B cell (primary cell): ENCODE results near the gene LAYN. TPM values are rescaled to one million over a fixed set of nuclear protein-coding genes. Genes with fewer than 3 reads are reported as not detected.

Experiments
- ATAC-seq: fragments of 200-7000 bp; cut with Tn5 transposase; one replicate; pipeline ENCODE4 v1.10.0; 2021; ENCODE audit warnings: low read depth, mild to moderate bottlenecking, moderate number of reproducible peaks, moderate library complexity
- CTCF ChIA-PET: fragments of 350-600 bp; sonication (Branson Sonifier 250); formaldehyde crosslinking; loops from one replicate; lab custom pipeline; 2021; ENCODE audit warnings: antibody characterized with exemption, inconsistent platforms; lab: Charles Lee
- POLR2A ChIA-PET: fragments of 350-600 bp; sonication (Branson Sonifier 250); formaldehyde crosslinking; loops from one replicate; lab custom pipeline; 2021; ENCODE audit warnings: antibody characterized with exemption; lab: Charles Lee
- DNase-seq: peaks from one replicate; pipeline ENCODE4 v3.0.0; 2013
- H2AFZ ChIP-seq: 2 replicates; pipeline ENCODE4 v1.6.1; 2012; ENCODE audit warnings: mild to moderate bottlenecking, low read depth, low read length; ENCODE audit not compliant: insufficient read depth, poor library complexity, severe bottlenecking
- H3K27ac ChIP-seq, 2 donors: 1 replicate in 1 of 2; 2 replicates in 1 of 2; pipeline ENCODE4 v1.5.1; 2012 to 2013; ENCODE audit warnings: low read length in 2 of 2, mild to moderate bottlenecking in 2 of 2, moderate library complexity in 1 of 2
- H3K27me3 ChIP-seq, 4 experiments: fragments of 200-600 bp in 1 of 4; sonication (generic) in 1 of 4; replicated peaks in 1 of 4; 1 replicate in 2 of 4; 2 replicates in 2 of 4; pipeline versions ENCODE4 v1.6.1 to v1.7.0; 2013 to 2016; ENCODE audit warnings: low read length in 3 of 4, mild to moderate bottlenecking in 2 of 4, mixed read lengths in 1 of 4, moderate library complexity in 1 of 4; ENCODE audit not compliant: insufficient read depth in 4 of 4, control insufficient read depth in 3 of 4; ENCODE audit errors: control extremely low read depth in 1 of 4
- H3K36me3 ChIP-seq, 2 experiments: replicated peaks in 1 of 2; 1 replicate in 1 of 2; 2 replicates in 1 of 2; pipeline versions ENCODE4 v1.6.1 to v1.7.1; 2013; ENCODE audit warnings: low read length in 1 of 2; ENCODE audit not compliant: insufficient read depth in 2 of 2, control insufficient read depth in 1 of 2; ENCODE audit errors: control extremely low read depth in 1 of 2, extremely low read depth in 1 of 2
- H3K4me1 ChIP-seq, 2 donors: fragments of 200-600 bp in 1 of 2; sonication (generic) in 1 of 2; 1 replicate in 1 of 2; 2 replicates in 1 of 2; pipeline versions ENCODE4 v1.5.1 to v1.6.1; 2013 to 2017; ENCODE audit warnings: low read length in 2 of 2; ENCODE audit not compliant: control insufficient read depth in 2 of 2, insufficient read depth in 2 of 2
- H3K4me2 ChIP-seq: replicated peaks from 2 replicates; pipeline ENCODE3; 2012; ENCODE audit warnings: mild to moderate bottlenecking, low read depth, low read length; ENCODE audit not compliant: poor library complexity, severe bottlenecking
- H3K4me3 ChIP-seq, 5 experiments: fragments of 200-600 bp in 1 of 5; sonication (generic) in 1 of 5; 1 replicate in 3 of 5; 2 replicates in 2 of 5; pipeline versions ENCODE4 v1.5.1 to v1.7.0; 2011 to 2016; ENCODE audit warnings: low read length in 4 of 5, mild to moderate bottlenecking in 4 of 5, low read depth in 2 of 5, control low read depth in 1 of 5, moderate library complexity in 1 of 5; ENCODE audit not compliant: insufficient read depth in 1 of 5; ENCODE audit errors: control extremely low read depth in 1 of 5, extremely low read depth in 1 of 5
- H3K79me2 ChIP-seq: fragments of 200-600 bp; sonication (generic); one replicate; pipeline ENCODE4 v1.6.0; 2016; ENCODE audit warnings: low read length; ENCODE audit not compliant: control insufficient read depth, insufficient read depth
- H3K9ac ChIP-seq: fragments of 200-600 bp; sonication (generic); 2 replicates; pipeline ENCODE4 v1.6.1; 2017; ENCODE audit warnings: mild to moderate bottlenecking, low read length, moderate library complexity
- H3K9me3 ChIP-seq, 3 donors: one replicate each; pipeline versions ENCODE4 v1.6.1 to v1.7.1; 2013; ENCODE audit warnings: low read length in 2 of 3; ENCODE audit not compliant: control insufficient read depth in 2 of 3, insufficient read depth in 1 of 3; ENCODE audit errors: control extremely low read depth in 1 of 3
- H4K20me1 ChIP-seq: 2 replicates; pipeline ENCODE4 v1.6.0; 2012; ENCODE audit warnings: mild to moderate bottlenecking, low read length; ENCODE audit not compliant: insufficient read depth, control insufficient read depth, poor library complexity, severe bottlenecking
- H3K27ac Mint-ChIP-seq: one replicate; pipeline ENCODE4 v1.8.0; 2021; ENCODE audit warnings: mixed read lengths
- H3K27me3 Mint-ChIP-seq: one replicate; pipeline ENCODE4 v1.8.0; 2021; ENCODE audit warnings: mixed read lengths
- H3K4me1 Mint-ChIP-seq: one replicate; pipeline ENCODE4 v1.8.0; 2021; ENCODE audit warnings: mixed read lengths
- H3K4me3 Mint-ChIP-seq: one replicate; pipeline ENCODE4 v1.8.0; 2021; ENCODE audit warnings: mixed read lengths
- H3K9me3 Mint-ChIP-seq: one replicate; pipeline ENCODE4 v1.8.0; 2022; ENCODE audit warnings: mixed read lengths; ENCODE audit not compliant: insufficient read depth
- CTCF ChIP-seq: fragments of 200-600 bp; IDR thresholded peaks from one replicate; pipeline ENCODE4 v1.8.0; 2022; ENCODE audit warnings: antibody characterized with exemption, mild to moderate bottlenecking
- EZH2 ChIP-seq: IDR thresholded peaks from 2 replicates; pipeline ENCODE4 v1.6.1; 2012; ENCODE audit warnings: borderline replicate concordance, low read depth, mild to moderate bottlenecking, moderate library complexity, low read length; ENCODE audit not compliant: insufficient read depth, poor library complexity, severe bottlenecking
- WGBS: methylation state at CpG from one replicate; pipeline ENCODE4 v1.1.5; 2013; ENCODE audit warnings: missing lambda C conversion rate; ENCODE audit not compliant: insufficient coverage; 5-methylcytosine and 5-hydroxymethylcytosine counted together
- intact Hi-C: fragments of 100-400 bp; cut with micrococcal nuclease; formaldehyde crosslinking; loops from one replicate; pipeline ENCODE4 v1.10.0; 2022
- polyA plus RNA-seq: library from polyadenylated mRNA; depleted of rRNA; stranded (reverse); fragments of >200 nt; gene quantifications from 2 replicates; pipeline ENCODE4 v1.2.3, GENCODE V29; 2012
- total RNA-seq, 2 donors: library from RNA; stranded (reverse); fragments of 120-200 nt in 1 of 2; gene quantifications; 1 replicate in 1 of 2; 2 replicates in 1 of 2; pipeline versions ENCODE4 v1.2.3 to v1.2.4, GENCODE V29; 2013 to 2022

Gene LAYN
- total and polyA plus RNA-seq, 2 donors (not counting 1 experiment from before 2014, with no cell fraction given): not detected

- WGBS: no CpG with 5 or more reads among the region's 1 CpG
- H3K4me1 ChIP-seq: peaks cover 17 to 19% of the 10 kb centered on the region in 2 donors
- DNase-seq (no peak), ATAC-seq (no peak)
- Mint-ChIP-seq H3K27me3 (peaks cover 50% of the 10 kb centered on the region), H3K27ac (no peak overlapping the region), H3K9me3 (no peaks in the 10 kb centered on the region), H3K4me3 (no peak overlapping the region), H3K4me1 (peaks cover 15% of the 10 kb centered on the region)
- H3K79me2 ChIP-seq: no peaks in the 10 kb centered on the region
- CTCF ChIA-PET: no interaction called here
- intact Hi-C loops: no loop called here
- H3K36me3 ChIP-seq: no peaks in the 10 kb centered on the region
- no peak overlapping the region for H3K9ac ChIP-seq
- H3K9me3 ChIP-seq: peaks cover 0 to 3% (median 0%) of the 10 kb centered on the region in 3 donors
- POLR2A ChIA-PET: no interaction called here
- peaks cover 3 to 32% (median 29%) of the 10 kb centered on the region in 4 experiments for H3K27me3 ChIP-seq
- H2AFZ ChIP-seq: no peak overlapping the region
- no peaks in the 10 kb centered on the region for H4K20me1 ChIP-seq
- no peak overlapping the region for H3K27ac ChIP-seq
- no peak overlapping the region for H3K4me2 ChIP-seq
- no peak overlapping the region for H3K4me3 ChIP-seq
- no peak for TF ChIP-seq CTCF
- no peak for TF ChIP-seq EZH2
These were observed 30.2 kb upstream of the LAYN start for GRCh38 chr11:111510311-111510710.

GRCh38 chr11:111512296-111513239 is 28.0 kb upstream of the LAYN start, which contains the start of gene BTG4:
BTG4 (minus strand) TSS chr11:111512386; CDS start chr11:111498776, 13,610 bp downstream.
- Mint-ChIP-seq H3K4me1 (peaks cover 15% of the 10 kb centered on the region), H3K27me3 (peaks cover 45% of the 10 kb centered on the region), H3K9me3 (no peaks in the 10 kb centered on the region), H3K4me3 (peak within 1 kb of the TSS; percentile 78), H3K27ac (no peak within 1 kb of the TSS)
- Histone ChIP-seq H2AFZ (peak within 1 kb of the TSS; percentile 68), H3K4me2 (peak within 1 kb of the TSS; percentile 81), H3K27me3 (peaks cover 3 to 32% (median 30%) of the 10 kb centered on the region in 4 experiments), H3K4me1 (peaks cover 17 to 19% of the 10 kb centered on the region in 2 donors), H3K79me2 (no peaks in the 10 kb centered on the region), H4K20me1 (no peaks in the 10 kb centered on the region), H3K27ac (no peak within 1 kb of the TSS), H3K9me3 (peaks cover 0 to 3% (median 0%) of the 10 kb centered on the region in 3 donors), H3K9ac (peak within 1 kb of the TSS; percentile 52), H3K4me3 (peak within 1 kb of the TSS in 3 of 5 experiments; percentile 7 to 59 (median 40)), H3K36me3 (no peaks in the 10 kb centered on the region)
- TF ChIP-seq CTCF (no peak), EZH2 (no peak)
- 6% methylated on average over 65 of the region's 90 CpGs for WGBS
- intact Hi-C loops: no loop called here
- peak; percentile 43 for DNase-seq
- ATAC-seq: peak; percentile 21
- POLR2A ChIA-PET: no interaction called here
- CTCF ChIA-PET: interaction anchor here (0.9 to 2.0 kb wide), 2 partner anchors 21 to 1134 kb away, joined by 5 to 6 read pairs; no protein-coding TSS in a partner anchor
